DMS114 treated with DMSO at 0.1 percent for 48 hours (cell line): ENCODE data around the gene KANSL1.

Experiments used
- DNase-seq: peaks from one replicate; lab custom pipeline; 2025; ENCODE audit not compliant: unreplicated experiment; lab: John Stamatoyannopoulos, UW

Gene KANSL1

GRCh38 chr17:46141645-46142044 is 51.6 kb downstream of the KANSL1 start:
- no peak for DNase-seq

- DNase-seq: no peak
Observed at GRCh38 chr17:46140645-46141197, 52.5 kb downstream of the KANSL1 start.

GRCh38 chr17:46139432-46140210 is 53.6 kb downstream of the KANSL1 start:
- no peak for DNase-seq

GRCh38 chr17:46138473-46138872 is 54.8 kb downstream of the KANSL1 start:
- no peak for DNase-seq

- no peak for DNase-seq
Observed at GRCh38 chr17:46136820-46137219, 56.4 kb downstream of the KANSL1 start.

GRCh38 chr17:46135879-46136563 is 57.2 kb downstream of the KANSL1 start:
- DNase-seq: no peak

GRCh38 chr17:46135126-46135812 is 58.0 kb downstream of the KANSL1 start:
- no peak for DNase-seq

GRCh38 chr17:46129302-46129701 is 63.9 kb downstream of the KANSL1 start:
- no peak for DNase-seq

GRCh38 chr17:46128453-46128852 is 64.8 kb downstream of the KANSL1 start:
- no peak for DNase-seq

GRCh38 chr17:46127524-46127923 is 65.7 kb downstream of the KANSL1 start:
- no peak for DNase-seq

GRCh38 chr17:46126840-46127239 is 66.4 kb downstream of the KANSL1 start:
- DNase-seq: no peak

GRCh38 chr17:46125831-46126230 is 67.4 kb downstream of the KANSL1 start:
- no peak for DNase-seq

GRCh38 chr17:46124695-46125592 is 68.3 kb downstream of the KANSL1 start:
- no peak for DNase-seq

GRCh38 chr17:46123607-46124006 is 69.6 kb downstream of the KANSL1 start:
- no peak for DNase-seq

- DNase-seq: no peak
Observed at GRCh38 chr17:46122486-46122871, 70.8 kb downstream of the KANSL1 start.

GRCh38 chr17:46121841-46122485 is 71.3 kb downstream of the KANSL1 start:
- no peak for DNase-seq

GRCh38 chr17:46121165-46121764 is 72.0 kb downstream of the KANSL1 start:
- no peak for DNase-seq

GRCh38 chr17:46120537-46120936 is 72.7 kb downstream of the KANSL1 start:
- DNase-seq: no peak

GRCh38 chr17:46120078-46120477 is 73.2 kb downstream of the KANSL1 start:
- DNase-seq: no peak

- no peak for DNase-seq
Observed at GRCh38 chr17:46118964-46119363, 74.3 kb downstream of the KANSL1 start.
